Duodenal mucosa (tissue), 2 donors: Measurements from ENCODE around the gene GOLGA7B.

ENCODE experiments used
- H3K27ac ChIP-seq: one replicate; pipeline ENCODE4 v1.7.0; 2013; ENCODE audit warnings: low read depth, low read length
- H3K27me3 ChIP-seq, 2 donors: one replicate each; pipeline ENCODE4 v1.7.0; 2013; ENCODE audit warnings: low read length in 2 of 2, control low read depth in 1 of 2; ENCODE audit not compliant: insufficient read depth in 2 of 2, control insufficient read depth in 1 of 2
- H3K36me3 ChIP-seq, 2 donors: one replicate each; pipeline ENCODE4 v1.7.0; 2013; ENCODE audit warnings: low read length in 2 of 2, control low read depth in 1 of 2; ENCODE audit not compliant: insufficient read depth in 2 of 2, control insufficient read depth in 1 of 2
- H3K4me1 ChIP-seq, 2 donors: one replicate each; pipeline ENCODE4 v1.7.0; 2013; ENCODE audit warnings: low read length in 2 of 2, control low read depth in 1 of 2; ENCODE audit not compliant: insufficient read depth in 2 of 2, control insufficient read depth in 1 of 2
- H3K4me3 ChIP-seq, 2 donors: one replicate each; pipeline ENCODE4 v1.7.0; 2013; ENCODE audit warnings: low read length in 2 of 2, low read depth in 1 of 2
- H3K9ac ChIP-seq, 2 donors: one replicate each; pipeline ENCODE4 v1.7.0; 2013; ENCODE audit warnings: low read length in 2 of 2, low read depth in 1 of 2
- H3K9me3 ChIP-seq, 2 donors: one replicate each; pipeline ENCODE4 v1.7.0; 2013; ENCODE audit warnings: low read length in 2 of 2, control low read depth in 1 of 2; ENCODE audit not compliant: control insufficient read depth in 1 of 2

Gene GOLGA7B

GRCh38 chr10:97816609-97817008 lies 33.0 kb upstream of the GOLGA7B start:
- Histone ChIP-seq H3K9ac (no peak overlapping the region), H3K36me3 (no peaks in the 10 kb centered on the region), H3K27me3 (peaks cover 0 to 2% of the 10 kb centered on the region in 2 donors), H3K9me3 (no peaks in the 10 kb centered on the region), H3K4me3 (no peak overlapping the region), H3K27ac (no peak overlapping the region), H3K4me1 (no peaks in the 10 kb centered on the region)

DNA sequence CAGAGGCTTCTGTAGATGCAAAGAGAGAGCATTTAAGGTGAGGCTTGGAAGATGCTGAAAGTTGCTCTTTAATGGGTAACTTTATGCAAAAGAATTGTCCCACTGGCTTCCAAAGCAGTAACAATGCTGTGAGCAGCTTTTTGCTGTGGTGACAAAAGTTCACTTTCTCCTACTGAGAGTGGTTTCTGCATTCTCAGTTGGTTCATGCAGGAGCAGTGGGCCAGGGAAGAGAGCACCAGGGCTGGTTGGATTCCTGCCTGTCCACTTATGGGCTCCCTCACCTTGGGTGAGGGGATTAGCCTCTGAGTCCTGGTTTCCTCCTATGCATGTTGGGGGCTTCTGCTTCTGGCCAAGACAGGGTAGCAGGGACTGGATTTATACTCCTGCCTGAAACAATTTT lies 31.1 kb upstream of the GOLGA7B start:
- H3K27me3 ChIP-seq = peaks cover 0 to 2% of the 10 kb centered on the region in 2 donors
- no peak overlapping the region for H3K9ac ChIP-seq
- H3K27ac ChIP-seq = no peak overlapping the region
- no peak overlapping the region for H3K4me3 ChIP-seq
- H3K36me3 ChIP-seq = no peaks in the 10 kb centered on the region
- no peaks in the 10 kb centered on the region for H3K4me1 ChIP-seq
- no peaks in the 10 kb centered on the region for H3K9me3 ChIP-seq

- Histone ChIP-seq H3K27me3 (peaks cover 0 to 7% of the 10 kb centered on the region in 2 donors), H3K4me1 (no peaks in the 10 kb centered on the region), H3K4me3 (no peak overlapping the region), H3K27ac (no peak overlapping the region), H3K9ac (no peak overlapping the region), H3K36me3 (no peaks in the 10 kb centered on the region), H3K9me3 (no peaks in the 10 kb centered on the region)
These were observed 29.4 kb upstream of the GOLGA7B start for GRCh38 chr10:97820096-97820704.

DNA sequence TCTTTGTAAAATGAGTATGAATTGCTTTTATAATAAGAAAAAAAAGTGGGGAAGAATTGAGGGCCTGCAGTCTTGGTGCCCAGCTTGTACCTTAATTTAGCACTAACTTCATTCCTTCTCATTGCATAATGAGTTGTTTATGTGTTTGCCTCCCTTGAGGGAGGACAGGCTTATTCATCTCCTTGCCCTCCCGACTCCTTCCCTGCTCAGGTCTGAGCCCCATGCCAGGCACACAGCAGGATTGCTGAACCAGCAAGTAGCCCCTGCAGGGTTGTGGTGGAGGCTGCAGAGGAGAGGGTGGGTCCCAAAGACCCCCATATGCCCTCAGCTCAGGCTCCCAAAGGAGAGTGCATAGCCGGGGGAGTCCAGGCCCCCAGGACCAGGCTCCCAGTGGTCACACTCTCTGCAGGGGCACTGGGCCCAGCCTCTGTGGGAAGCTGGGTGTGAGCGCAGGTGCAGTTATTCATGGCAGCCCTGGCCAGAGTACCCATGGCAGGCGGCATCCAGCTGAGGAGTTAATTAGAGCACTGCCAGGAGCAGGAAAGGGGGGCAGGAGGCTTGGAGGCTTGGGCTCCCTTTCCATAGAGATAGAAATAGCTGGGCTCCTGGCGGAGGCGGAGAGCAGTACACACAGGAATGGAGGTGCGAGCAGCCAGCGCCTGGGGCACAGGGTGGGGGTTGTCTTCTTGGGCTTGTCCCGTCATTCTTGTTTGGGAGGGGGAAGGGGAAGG lies 28.2 kb upstream of the GOLGA7B start:
- H3K9ac ChIP-seq = no peak overlapping the region
- H3K4me3 ChIP-seq = no peak overlapping the region
- no peaks in the 10 kb centered on the region for H3K36me3 ChIP-seq
- no peak overlapping the region for H3K27ac ChIP-seq
- H3K4me1 ChIP-seq = no peaks in the 10 kb centered on the region
- H3K9me3 ChIP-seq = no peaks in the 10 kb centered on the region
- peaks cover 0 to 7% of the 10 kb centered on the region in 2 donors for H3K27me3 ChIP-seq

- H3K36me3 ChIP-seq = no peaks in the 10 kb centered on the region
- H3K27ac ChIP-seq = no peak overlapping the region
- H3K9me3 ChIP-seq = no peaks in the 10 kb centered on the region
- peaks cover 0 to 7% of the 10 kb centered on the region in 2 donors for H3K27me3 ChIP-seq
- no peaks in the 10 kb centered on the region for H3K4me1 ChIP-seq
- H3K9ac ChIP-seq = no peak overlapping the region
- H3K4me3 ChIP-seq = no peak overlapping the region
These were observed 27.4 kb upstream of the GOLGA7B start for GRCh38 chr10:97822261-97822687.

- Histone ChIP-seq H3K27me3 (peaks cover 0 to 5% of the 10 kb centered on the region in 2 donors), H3K27ac (no peak overlapping the region), H3K4me3 (no peak overlapping the region), H3K36me3 (no peaks in the 10 kb centered on the region), H3K9ac (no peak overlapping the region), H3K9me3 (no peaks in the 10 kb centered on the region), H3K4me1 (no peaks in the 10 kb centered on the region)
These were observed 25.9 kb upstream of the GOLGA7B start for GRCh38 chr10:97823734-97824133.

DNA sequence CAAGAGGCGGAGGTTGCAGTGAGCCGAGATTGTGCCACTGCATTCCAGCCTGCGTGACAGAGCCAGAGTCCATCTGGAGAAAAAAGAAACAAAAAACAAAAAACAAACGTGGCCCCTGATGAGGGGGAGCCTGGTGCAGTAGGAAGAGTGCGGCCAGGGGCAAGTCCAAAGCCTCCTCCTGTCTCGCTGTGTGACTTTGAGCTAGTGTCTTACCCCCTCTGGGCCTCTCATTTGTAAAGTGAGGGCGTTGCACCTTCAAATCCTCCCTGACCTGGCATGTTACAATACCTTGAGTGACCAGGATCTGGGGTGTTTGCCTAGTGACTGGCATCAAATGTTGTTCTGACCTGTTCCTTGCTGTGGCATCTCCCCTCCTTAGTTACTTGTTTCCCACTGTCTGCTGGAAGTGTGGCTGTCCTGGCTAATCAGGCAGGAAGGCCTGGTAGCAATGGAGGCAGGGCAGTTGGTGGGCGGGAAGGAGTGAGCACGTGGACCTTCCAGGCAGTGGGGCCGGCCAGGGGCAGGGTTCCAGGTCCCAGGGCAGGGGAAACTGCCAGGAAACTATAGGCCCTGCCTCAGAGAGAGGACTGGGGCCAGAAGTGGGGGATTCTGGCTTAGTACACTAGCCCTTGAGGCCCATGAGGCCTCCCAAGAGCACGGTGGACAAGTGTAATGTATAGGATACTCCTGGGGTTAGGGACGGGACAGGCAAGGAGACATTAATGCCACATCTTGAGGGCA lies 24.5 kb upstream of the GOLGA7B start:
- Histone ChIP-seq H3K9me3 (no peaks in the 10 kb centered on the region), H3K4me1 (no peaks in the 10 kb centered on the region), H3K4me3 (no peak overlapping the region), H3K27me3 (peaks cover 0 to 5% of the 10 kb centered on the region in 2 donors), H3K27ac (no peak overlapping the region), H3K9ac (no peak overlapping the region), H3K36me3 (no peaks in the 10 kb centered on the region)

DNA sequence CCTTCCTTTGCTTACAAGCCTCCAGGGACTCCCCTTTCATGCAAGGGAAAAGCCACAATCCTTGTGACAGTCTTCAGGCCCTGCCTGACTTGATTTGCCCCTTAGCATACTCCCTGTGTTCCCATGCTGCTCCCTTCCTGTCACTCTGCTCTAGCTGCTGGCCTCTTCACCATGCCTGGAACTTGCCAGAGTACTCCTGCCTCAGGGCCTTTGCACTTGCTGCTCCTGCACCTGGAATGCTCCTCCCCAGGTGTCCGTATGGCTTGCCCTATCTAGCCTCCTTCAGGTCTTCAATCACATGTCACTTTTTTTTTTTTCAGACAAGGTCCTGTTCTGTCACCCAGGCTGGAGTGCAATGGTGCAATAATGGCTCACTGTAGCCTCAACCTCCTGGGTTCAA lies 22.8 kb upstream of the GOLGA7B start:
- Histone ChIP-seq H3K27ac (no peak overlapping the region), H3K9me3 (no peaks in the 10 kb centered on the region)

GRCh38 chr10:97827702-97828291 lies 21.8 kb upstream of the GOLGA7B start:
- no peaks in the 10 kb centered on the region for H3K9me3 ChIP-seq
- no peak overlapping the region for H3K4me3 ChIP-seq
- no peak overlapping the region for H3K9ac ChIP-seq
- H3K36me3 ChIP-seq = no peaks in the 10 kb centered on the region
- H3K27me3 ChIP-seq = peaks cover 0 to 5% of the 10 kb centered on the region in 2 donors
- H3K27ac ChIP-seq = no peak overlapping the region
- no peaks in the 10 kb centered on the region for H3K4me1 ChIP-seq

More for the DNA sequence above, 22.8 kb upstream of the GOLGA7B start:
- no peak overlapping the region for H3K4me3 ChIP-seq
- H3K4me1 ChIP-seq = no peaks in the 10 kb centered on the region
- no peak overlapping the region for H3K9ac ChIP-seq
- H3K27me3 ChIP-seq = peaks cover 0 to 5% of the 10 kb centered on the region in 2 donors
- H3K36me3 ChIP-seq = no peaks in the 10 kb centered on the region

GRCh38 chr10:97828721-97829120 lies 20.9 kb upstream of the GOLGA7B start:
- no peaks in the 10 kb centered on the region for H3K4me1 ChIP-seq
- H3K9ac ChIP-seq = no peak overlapping the region
- H3K9me3 ChIP-seq = no peaks in the 10 kb centered on the region
- H3K27ac ChIP-seq = no peak overlapping the region
- H3K27me3 ChIP-seq = peaks cover 0 to 5% of the 10 kb centered on the region in 2 donors
- no peaks in the 10 kb centered on the region for H3K36me3 ChIP-seq
- no peak overlapping the region for H3K4me3 ChIP-seq
